ENCODE data around the gene SGPL1. TPM values are rescaled to one million over a fixed set of nuclear protein-coding genes. Genes with fewer than 3 reads are reported as not detected.

Gene SGPL1
- polyA plus RNA-seq, 1 experiment: 16.6 TPM

- TF ChIP-seq, protein P1, sequence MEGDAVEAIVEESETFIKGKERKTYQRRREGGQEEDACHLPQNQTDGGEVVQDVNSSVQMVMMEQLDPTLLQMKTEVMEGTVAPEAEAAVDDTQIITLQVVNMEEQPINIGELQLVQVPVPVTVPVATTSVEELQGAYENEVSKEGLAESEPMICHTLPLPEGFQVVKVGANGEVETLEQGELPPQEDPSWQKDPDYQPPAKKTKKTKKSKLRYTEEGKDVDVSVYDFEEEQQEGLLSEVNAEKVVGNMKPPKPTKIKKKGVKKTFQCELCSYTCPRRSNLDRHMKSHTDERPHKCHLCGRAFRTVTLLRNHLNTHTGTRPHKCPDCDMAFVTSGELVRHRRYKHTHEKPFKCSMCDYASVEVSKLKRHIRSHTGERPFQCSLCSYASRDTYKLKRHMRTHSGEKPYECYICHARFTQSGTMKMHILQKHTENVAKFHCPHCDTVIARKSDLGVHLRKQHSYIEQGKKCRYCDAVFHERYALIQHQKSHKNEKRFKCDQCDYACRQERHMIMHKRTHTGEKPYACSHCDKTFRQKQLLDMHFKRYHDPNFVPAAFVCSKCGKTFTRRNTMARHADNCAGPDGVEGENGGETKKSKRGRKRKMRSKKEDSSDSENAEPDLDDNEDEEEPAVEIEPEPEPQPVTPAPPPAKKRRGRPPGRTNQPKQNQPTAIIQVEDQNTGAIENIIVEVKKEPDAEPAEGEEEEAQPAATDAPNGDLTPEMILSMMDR (IDR thresholded peaks at IDR 0.05; ENCODE audit: insufficient read depth, low read depth, low read length): no peak
- no peak for DNase-seq (ENCODE audit: low read depth)
- ChIA-PET CTCF (interaction anchor here (1.8 kb wide), 1 partner anchor 15 kb away, joined by 7 read pairs; no protein-coding TSS in a partner anchor), POLR2A (no interaction called here)
- H3K36me3 ChIP-seq (ENCODE audit: control insufficient read depth, insufficient read depth, low read length): no peaks in the 10 kb centered on the region
- peaks cover 9% of the 10 kb centered on the region for H3K27me3 ChIP-seq (ENCODE audit: control insufficient read depth, insufficient read depth, low read length)
- H3K4me3 ChIP-seq (ENCODE audit: low read depth, low read length): no peak overlapping the region
Measured at GRCh38 chr10:70909326-70909935, 93.7 kb downstream of the SGPL1 start.

DNA sequence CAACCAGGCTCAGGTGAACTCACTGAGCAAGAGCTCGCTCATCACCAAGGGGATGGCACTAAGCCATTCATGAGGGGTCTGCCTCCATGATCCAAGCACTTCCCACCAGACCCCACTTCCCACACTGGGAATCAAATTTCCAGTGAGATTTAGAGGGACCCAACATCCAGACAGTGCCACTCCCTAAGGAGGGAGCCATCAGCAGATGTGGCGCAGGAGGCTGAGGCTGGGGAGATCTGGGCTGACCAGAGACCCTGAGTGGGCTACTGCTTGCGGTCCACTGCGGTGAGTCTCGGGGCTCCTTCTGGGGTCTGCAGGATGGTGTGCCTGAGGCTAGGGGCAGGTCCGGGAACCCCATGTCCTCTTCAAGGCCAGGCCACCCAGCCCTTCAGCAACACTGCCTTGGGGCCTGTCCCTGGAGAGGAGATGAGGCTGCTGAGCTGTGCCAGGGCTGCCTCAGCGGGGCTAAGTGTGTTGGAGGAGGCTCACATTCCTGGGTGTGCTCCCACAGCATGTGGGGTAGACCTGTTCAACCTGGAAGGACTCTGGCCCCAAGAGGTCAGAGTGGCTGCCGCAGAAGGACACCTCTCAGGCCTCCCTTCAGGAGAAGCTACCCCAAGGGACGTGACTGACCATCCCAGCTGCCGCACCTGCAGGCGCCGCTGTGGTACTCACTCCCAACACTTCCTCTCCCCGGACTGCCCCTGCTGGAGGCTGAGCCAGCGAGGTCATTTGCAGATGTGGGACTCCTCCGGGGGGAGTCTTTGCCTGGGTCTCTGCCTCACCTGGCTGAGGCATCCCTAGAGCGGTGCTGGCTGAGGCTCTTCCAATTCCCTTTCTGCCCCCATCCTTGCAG lies 95.0 kb downstream of the SGPL1 start:
- no peaks in the 10 kb centered on the region for H3K36me3 ChIP-seq (ENCODE audit: control insufficient read depth, insufficient read depth, low read length)
- no peak for DNase-seq (ENCODE audit: low read depth)
- POLR2A ChIA-PET: no interaction called here

DNA sequence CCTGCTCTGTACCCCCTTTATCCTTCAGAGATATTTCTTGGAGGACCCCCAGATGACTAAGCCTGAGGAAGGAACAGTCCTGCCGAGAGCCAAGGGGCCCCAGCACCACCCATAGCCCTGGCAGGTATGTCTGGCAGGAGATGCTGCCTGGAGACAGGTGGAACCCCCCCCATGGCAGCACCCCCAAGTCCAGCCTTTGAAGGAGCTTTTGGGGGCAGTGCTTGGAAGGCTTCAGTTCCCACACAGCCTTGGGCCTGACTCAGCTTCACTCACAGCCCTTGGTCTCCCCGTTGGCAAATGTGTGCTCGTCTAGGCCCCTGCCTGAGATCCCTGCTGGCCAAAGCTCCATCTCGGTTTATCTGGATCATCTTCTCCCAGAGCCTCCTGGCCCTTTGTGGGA lies 95.6 kb downstream of the SGPL1 start:
- no peak for DNase-seq (ENCODE audit: low read depth)
- ChIA-PET CTCF (interaction anchor here (1.2 to 4.2 kb wide), 3 partner anchors 8 to 15 kb away, joined by 3 to 19 read pairs (median 5); no protein-coding TSS in a partner anchor), POLR2A (no interaction called here)
- TF ChIP-seq, protein P1 (IDR thresholded peaks at IDR 0.05; ENCODE audit: insufficient read depth, low read depth, low read length): no peak
- Histone ChIP-seq H3K27me3 (ENCODE audit: control insufficient read depth, insufficient read depth, low read length) (peaks cover 13% of the 10 kb centered on the region), H3K36me3 (ENCODE audit: control insufficient read depth, insufficient read depth, low read length) (no peaks in the 10 kb centered on the region), H3K4me3 (ENCODE audit: low read depth, low read length) (no peak overlapping the region)

More for the DNA sequence above, 95.0 kb downstream of the SGPL1 start:
- H3K27me3 ChIP-seq (ENCODE audit: control insufficient read depth, insufficient read depth, low read length): peaks cover 13% of the 10 kb centered on the region
- H3K4me3 ChIP-seq (ENCODE audit: low read depth, low read length): no peak overlapping the region
- CTCF ChIA-PET: interaction anchor here (1.0 to 1.8 kb wide), 3 partner anchors 8 to 14 kb away, joined by 3 to 7 read pairs (median 5); no protein-coding TSS in a partner anchor
- TF ChIP-seq, protein P1 (IDR thresholded peaks at IDR 0.05; ENCODE audit: insufficient read depth, low read depth, low read length): no peak

GRCh38 chr10:70912556-70912955 lies 96.8 kb downstream of the SGPL1 start:
- Histone ChIP-seq H3K36me3 (ENCODE audit: control insufficient read depth, insufficient read depth, low read length) (no peaks in the 10 kb centered on the region), H3K4me3 (ENCODE audit: low read depth, low read length) (no peak overlapping the region), H3K27me3 (ENCODE audit: control insufficient read depth, insufficient read depth, low read length) (peaks cover 11% of the 10 kb centered on the region)
- ChIA-PET POLR2A (no interaction called here), CTCF (interaction anchor here (1.1 to 4.2 kb wide), 4 partner anchors 9 to 631 kb away, joined by 3 to 19 read pairs (median 4); no protein-coding TSS in a partner anchor)
- TF ChIP-seq, protein P1 (IDR thresholded peaks at IDR 0.05; ENCODE audit: insufficient read depth, low read depth, low read length): no peak
- no peak for DNase-seq (ENCODE audit: low read depth)

Measured in BJ (cell line).